Lower leg skin (tissue), 3 donors: ENCODE data around the gene HLA-DRB5.

ENCODE experiments used
- POLR2A ChIP-seq, 2 donors: fragments of 450-650 bp; IDR thresholded peaks; one replicate each; pipeline ENCODE4 v1.6.1; 2016 to 2017; ENCODE audit warnings: antibody characterized with exemption in 2 of 2, mild to moderate bottlenecking in 1 of 2, moderate library complexity in 1 of 2
- TF ChIP-seq, protein P1 (sequence below), 3 donors: fragments of 450-650 bp; IDR thresholded peaks; one replicate each; pipeline ENCODE4 v1.5.1; 2016; ENCODE audit warnings: antibody characterized with exemption in 3 of 3, mild to moderate bottlenecking in 3 of 3, moderate library complexity in 2 of 3

DNA sequence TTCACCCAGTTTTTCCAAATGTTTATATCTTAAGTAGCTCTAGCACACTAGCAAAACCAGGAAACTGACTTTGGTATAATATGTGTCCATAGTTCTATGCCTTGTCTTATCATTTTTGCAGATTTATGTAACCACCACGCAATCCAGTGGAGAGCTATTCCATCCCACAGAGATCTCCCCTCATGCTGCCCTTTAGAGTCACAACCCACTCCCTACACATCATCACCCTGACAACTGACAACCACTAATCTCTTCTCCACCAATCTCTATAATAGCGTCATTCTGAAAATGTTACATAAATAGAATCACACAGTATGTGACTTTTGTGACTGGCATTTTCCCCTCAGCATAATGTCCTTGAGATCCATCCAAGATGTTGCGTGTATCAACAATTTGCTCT lies 29.1 kb downstream of the HLA-DRB5 start:
- TF ChIP-seq, protein P1, sequence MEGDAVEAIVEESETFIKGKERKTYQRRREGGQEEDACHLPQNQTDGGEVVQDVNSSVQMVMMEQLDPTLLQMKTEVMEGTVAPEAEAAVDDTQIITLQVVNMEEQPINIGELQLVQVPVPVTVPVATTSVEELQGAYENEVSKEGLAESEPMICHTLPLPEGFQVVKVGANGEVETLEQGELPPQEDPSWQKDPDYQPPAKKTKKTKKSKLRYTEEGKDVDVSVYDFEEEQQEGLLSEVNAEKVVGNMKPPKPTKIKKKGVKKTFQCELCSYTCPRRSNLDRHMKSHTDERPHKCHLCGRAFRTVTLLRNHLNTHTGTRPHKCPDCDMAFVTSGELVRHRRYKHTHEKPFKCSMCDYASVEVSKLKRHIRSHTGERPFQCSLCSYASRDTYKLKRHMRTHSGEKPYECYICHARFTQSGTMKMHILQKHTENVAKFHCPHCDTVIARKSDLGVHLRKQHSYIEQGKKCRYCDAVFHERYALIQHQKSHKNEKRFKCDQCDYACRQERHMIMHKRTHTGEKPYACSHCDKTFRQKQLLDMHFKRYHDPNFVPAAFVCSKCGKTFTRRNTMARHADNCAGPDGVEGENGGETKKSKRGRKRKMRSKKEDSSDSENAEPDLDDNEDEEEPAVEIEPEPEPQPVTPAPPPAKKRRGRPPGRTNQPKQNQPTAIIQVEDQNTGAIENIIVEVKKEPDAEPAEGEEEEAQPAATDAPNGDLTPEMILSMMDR (IDR thresholded peaks at IDR 0.05) = no peak
- TF ChIP-seq POLR2A (IDR thresholded peaks at IDR 0.05) = no peak
